Esophagus (tissue), 2 donors: ENCODE measurements around the gene CHRNA4. TPM values are rescaled to one million over a fixed set of nuclear protein-coding genes. Genes with fewer than 3 reads are reported as not detected.

ENCODE experiments used
- H3K27ac ChIP-seq, 2 donors: one replicate each; pipeline ENCODE4 v1.5.1; 2013; ENCODE audit warnings: low read depth in 2 of 2, mild to moderate bottlenecking in 2 of 2, inconsistent platforms in 1 of 2, low read length in 1 of 2, moderate library complexity in 1 of 2
- H3K27me3 ChIP-seq, 2 donors: one replicate each; pipeline ENCODE4 v1.6.1; 2013; ENCODE audit warnings: low read length in 2 of 2, control low read depth in 1 of 2, mild to moderate bottlenecking in 1 of 2; ENCODE audit not compliant: insufficient read depth in 2 of 2, control insufficient read depth in 1 of 2
- H3K36me3 ChIP-seq, 2 donors: one replicate each; pipeline ENCODE4 v1.6.1; 2013; ENCODE audit warnings: low read length in 1 of 2; ENCODE audit not compliant: control insufficient read depth in 2 of 2, insufficient read depth in 2 of 2
- H3K4me1 ChIP-seq, 2 donors: one replicate each; pipeline ENCODE4 v1.6.1; 2013; ENCODE audit warnings: low read length in 1 of 2; ENCODE audit not compliant: control insufficient read depth in 2 of 2, insufficient read depth in 2 of 2
- H3K4me3 ChIP-seq, 2 donors: one replicate each; pipeline ENCODE4 v1.5.1; 2013; ENCODE audit warnings: low read length in 2 of 2, mild to moderate bottlenecking in 2 of 2, low read depth in 1 of 2, moderate library complexity in 1 of 2
- H3K9me3 ChIP-seq, 2 donors: one replicate each; pipeline ENCODE4 v1.6.1; 2013; ENCODE audit warnings: mild to moderate bottlenecking in 2 of 2, low read depth in 1 of 2, low read length in 1 of 2, moderate library complexity in 1 of 2; ENCODE audit not compliant: control insufficient read depth in 2 of 2, insufficient read depth in 1 of 2
- WGBS, 2 donors: extraction: QIAGEN DNeasy Blood & Tissue Kit; methylation state at CpG; one replicate each; pipeline ENCODE4 v1.1.7; 2013; 5-methylcytosine and 5-hydroxymethylcytosine counted together
- polyA plus RNA-seq, 2 donors: library from polyadenylated mRNA; stranded (reverse); fragments of 200-250 nt; gene quantifications; one replicate each; pipeline ENCODE4 v1.2.3, GENCODE V29; 2013
- donor health status: healthy with polysubstance abuse.
- donor health status: Bipolar disorder and iron deficiency.

Gene CHRNA4
- polyA plus RNA-seq, 2 donors, result 0.02 TPM; not detected in 1

DNA sequence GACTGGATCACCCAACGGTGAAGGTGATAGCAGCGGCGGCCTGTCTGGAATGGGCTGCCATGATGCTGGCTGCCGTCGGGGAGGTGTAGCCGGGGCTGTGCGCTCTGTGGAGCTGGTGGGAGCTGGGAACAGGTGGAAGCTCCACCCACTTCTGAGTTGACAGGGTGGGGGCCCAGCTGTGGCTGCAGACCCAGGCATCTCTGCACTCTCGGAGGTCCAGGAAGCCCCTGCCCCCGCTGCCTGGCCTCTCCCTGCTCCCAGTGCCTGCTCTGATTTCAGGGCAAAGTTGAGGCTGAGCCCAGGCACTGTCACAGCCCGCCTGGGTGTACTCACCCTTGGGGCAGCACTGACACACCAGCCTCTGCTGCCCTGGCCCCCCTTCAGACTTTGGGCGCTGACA lies 18.1 kb upstream of the CHRNA4 start:
- Histone ChIP-seq H3K4me1 (no peaks in the 10 kb centered on the region), H3K27ac (no peak overlapping the region), H3K36me3 (no peaks in the 10 kb centered on the region), H3K27me3 (peaks cover 0 to 3% of the 10 kb centered on the region in 2 donors), H3K9me3 (no peaks in the 10 kb centered on the region), H3K4me3 (no peak overlapping the region)
- WGBS, 2 donors, result 76 to 77% methylated on average over 11 of the region's 11 CpGs

DNA sequence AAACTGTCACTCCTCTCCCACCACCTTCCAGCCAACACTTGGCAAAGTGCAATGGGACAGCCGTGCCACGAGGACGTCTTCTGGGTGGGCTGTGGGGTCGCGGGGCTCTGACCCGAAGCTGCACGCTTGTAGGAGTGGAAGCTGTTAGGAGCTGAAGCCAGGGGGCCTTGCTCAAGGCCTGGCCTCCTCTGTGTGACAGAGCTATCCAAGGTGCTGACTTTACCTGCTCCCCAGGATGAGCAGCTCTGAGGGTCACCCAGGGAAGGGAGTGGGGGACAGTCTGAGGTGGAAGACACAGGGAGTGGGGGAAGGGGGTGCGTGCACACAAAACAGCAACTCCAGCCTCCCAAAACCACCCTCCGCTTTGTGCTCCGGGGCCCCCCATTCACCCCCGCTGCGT lies 17.5 kb upstream of the CHRNA4 start:
- Histone ChIP-seq H3K9me3 (no peaks in the 10 kb centered on the region), H3K36me3 (no peaks in the 10 kb centered on the region), H3K4me3 (no peak overlapping the region), H3K4me1 (no peaks in the 10 kb centered on the region), H3K27ac (no peak overlapping the region), H3K27me3 (peaks cover 0 to 3% of the 10 kb centered on the region in 2 donors)
- 52 to 66% methylated on average over 12 of the region's 12 CpGs for WGBS, 2 donors

DNA sequence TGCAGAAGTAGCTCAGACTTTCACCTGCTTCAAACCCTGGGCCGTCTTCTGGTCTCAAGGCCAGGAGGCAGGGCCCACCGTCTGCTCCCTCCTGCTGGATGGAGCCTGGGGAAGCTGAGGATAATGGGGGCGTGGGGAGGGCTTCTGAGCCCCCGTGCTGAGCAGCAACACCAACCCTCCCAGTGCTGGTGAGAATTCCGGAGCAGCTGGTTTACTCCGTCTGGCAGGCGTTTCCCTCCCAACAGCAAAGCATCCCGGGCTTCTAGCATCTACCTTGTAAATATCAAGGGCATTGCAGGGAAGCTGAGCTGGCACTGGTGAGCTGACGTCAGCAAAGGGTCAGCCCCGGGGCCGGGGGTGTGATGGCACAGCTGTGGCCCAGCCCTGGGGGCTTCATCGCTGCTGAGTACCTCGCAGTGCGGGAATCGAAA lies 16.8 kb upstream of the CHRNA4 start:
- Histone ChIP-seq H3K36me3 (no peaks in the 10 kb centered on the region), H3K27me3 (peaks cover 0 to 3% of the 10 kb centered on the region in 2 donors), H3K9me3 (no peaks in the 10 kb centered on the region), H3K27ac (no peak overlapping the region), H3K4me3 (no peak overlapping the region), H3K4me1 (no peaks in the 10 kb centered on the region)
- 30 to 32% methylated on average over 15 of the region's 15 CpGs for WGBS, 2 donors

DNA sequence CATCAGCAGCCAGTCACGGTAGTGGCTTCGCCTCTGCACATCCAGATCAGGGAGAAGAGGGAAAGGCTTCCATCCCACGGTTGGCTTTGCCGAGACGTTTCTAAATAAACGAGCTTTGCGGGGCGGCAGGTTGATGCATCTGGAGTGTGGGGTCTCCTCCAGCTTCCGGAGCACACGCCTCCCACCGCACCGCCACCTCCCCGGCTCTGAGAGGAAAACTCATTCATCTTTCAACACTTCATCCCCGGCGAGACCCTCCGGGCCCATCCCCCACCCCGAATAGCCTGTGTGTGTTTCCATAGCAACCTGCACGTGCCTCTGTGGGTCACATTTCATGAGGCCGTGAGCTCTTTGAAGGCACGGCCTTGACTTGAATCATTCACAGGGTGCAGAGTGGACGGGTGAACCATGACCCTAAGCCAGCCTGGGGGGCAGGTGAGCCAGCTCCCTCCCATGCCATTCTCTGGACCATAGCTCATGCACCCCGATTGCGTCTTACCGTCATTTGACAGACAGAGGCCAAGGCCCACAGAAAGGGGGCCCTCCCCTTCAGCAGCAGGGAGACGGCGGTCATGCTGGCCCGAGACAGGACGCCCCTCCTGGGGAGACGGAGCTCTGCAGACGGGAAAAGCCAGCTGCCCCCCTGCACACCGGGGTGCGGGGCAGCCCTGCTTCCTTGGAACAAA lies 16.2 kb upstream of the CHRNA4 start:
- Histone ChIP-seq H3K4me3 (no peak overlapping the region), H3K4me1 (no peaks in the 10 kb centered on the region), H3K27me3 (peaks cover 0 to 3% of the 10 kb centered on the region in 2 donors), H3K36me3 (no peaks in the 10 kb centered on the region), H3K9me3 (no peaks in the 10 kb centered on the region), H3K27ac (no peak overlapping the region)
- 6 to 9% methylated on average over 32 of the region's 32 CpGs for WGBS, 2 donors

DNA sequence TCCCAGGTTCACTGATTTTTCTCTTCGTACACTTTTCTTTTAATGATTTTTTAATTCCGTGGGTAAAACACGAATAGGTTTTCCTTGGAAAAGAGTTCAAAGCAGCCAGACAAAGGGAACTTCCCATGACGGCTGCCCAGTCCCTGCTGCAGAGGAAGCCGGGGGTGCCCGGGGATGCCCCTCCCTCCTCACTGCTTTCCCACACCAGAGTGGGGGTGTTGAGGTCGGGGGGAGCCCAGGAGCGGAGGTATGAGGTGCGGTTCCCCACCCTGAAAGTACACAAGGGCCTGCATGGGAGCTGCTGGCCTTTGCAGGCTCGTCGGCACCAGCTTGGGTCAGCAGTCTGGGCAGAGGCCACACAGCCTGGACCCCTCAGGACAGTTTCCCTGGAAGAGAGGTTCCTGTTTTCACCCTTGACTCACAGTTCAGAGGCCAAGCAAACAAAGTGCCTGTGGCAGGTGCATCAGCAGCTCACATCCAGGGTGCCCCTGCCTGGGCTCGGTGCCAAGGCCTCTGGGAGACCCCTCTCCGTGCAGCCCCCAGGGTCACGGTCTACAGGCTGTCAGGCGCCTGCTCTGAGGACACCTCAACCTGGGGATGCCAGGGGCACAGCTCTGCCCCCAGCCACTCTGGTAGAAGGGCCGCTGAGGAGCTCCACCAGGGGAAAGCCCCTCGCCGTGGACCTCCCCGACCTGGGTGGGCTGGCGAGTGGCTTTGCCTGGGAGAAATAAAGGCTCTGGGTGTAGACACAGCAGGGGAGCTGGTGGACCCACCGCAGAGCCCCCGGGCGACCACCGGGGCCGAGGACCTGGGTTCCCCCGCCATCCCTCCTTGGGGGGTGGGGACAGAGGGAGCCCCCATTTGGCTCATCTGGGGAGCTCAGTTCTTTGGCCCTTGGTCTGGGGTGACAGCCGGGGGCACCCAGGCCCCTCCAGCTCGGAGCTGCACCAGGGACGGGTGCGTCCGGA lies 15.4 kb upstream of the CHRNA4 start:
- 40 to 42% methylated on average over 31 of the region's 31 CpGs for WGBS, 2 donors

DNA sequence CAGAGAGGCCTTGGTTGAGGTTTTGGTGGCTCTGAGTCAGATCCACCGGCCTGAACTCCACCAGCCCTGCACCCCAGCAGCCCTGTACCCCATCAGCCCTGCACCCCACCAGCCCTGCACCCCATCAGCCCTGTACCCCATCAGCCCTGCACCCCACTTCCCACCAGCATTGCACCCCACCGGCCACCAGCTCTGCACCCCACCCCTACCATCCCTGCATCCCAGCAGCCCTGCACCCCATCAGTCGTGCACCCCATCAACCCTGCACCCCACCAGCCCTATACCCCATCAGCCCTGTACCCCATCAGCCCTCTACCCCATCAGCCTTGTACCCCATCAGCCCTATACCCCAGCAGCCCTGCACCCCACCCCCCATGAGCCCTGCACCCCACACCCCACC lies 14.3 kb upstream of the CHRNA4 start:
- Histone ChIP-seq H3K4me3 (no peak overlapping the region), H3K4me1 (no peaks in the 10 kb centered on the region), H3K9me3 (no peaks in the 10 kb centered on the region), H3K36me3 (no peaks in the 10 kb centered on the region), H3K27ac (no peak overlapping the region), H3K27me3 (peaks cover 0 to 3% of the 10 kb centered on the region in 2 donors)
- 74 to 83% methylated on average over 3 of the region's 3 CpGs for WGBS, 2 donors

More for the DNA sequence above, 15.4 kb upstream of the CHRNA4 start:
- Histone ChIP-seq H3K4me1 (no peaks in the 10 kb centered on the region), H3K36me3 (no peaks in the 10 kb centered on the region), H3K9me3 (no peaks in the 10 kb centered on the region), H3K27me3 (peaks cover 0 to 3% of the 10 kb centered on the region in 2 donors), H3K4me3 (no peak overlapping the region), H3K27ac (no peak overlapping the region)

DNA sequence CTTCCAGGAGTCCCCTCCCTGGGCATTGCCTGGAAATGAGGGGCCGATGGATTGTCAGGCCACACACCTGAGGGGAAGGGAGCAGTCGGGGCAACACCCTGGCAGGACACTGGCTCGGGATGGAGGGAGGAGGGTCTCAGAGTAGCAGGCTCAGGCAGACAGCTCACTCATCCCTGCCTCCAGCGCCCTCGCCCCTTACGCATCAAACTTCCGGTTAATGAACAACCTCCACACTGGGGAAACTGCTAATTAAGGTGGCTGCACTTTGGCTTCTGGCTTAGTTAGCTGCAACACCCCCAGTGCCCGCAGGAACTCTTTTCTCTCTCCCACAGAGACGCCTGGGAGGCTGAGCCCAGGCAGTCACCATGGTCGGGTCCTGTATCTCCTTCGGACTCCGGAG lies 13.4 kb upstream of the CHRNA4 start:
- Histone ChIP-seq H3K27ac (no peak overlapping the region), H3K4me1 (no peaks in the 10 kb centered on the region), H3K4me3 (no peak overlapping the region), H3K27me3 (peaks cover 0 to 3% of the 10 kb centered on the region in 2 donors), H3K36me3 (no peaks in the 10 kb centered on the region), H3K9me3 (no peaks in the 10 kb centered on the region)
- WGBS, 2 donors, result 38 to 53% methylated on average over 12 of the region's 12 CpGs

DNA sequence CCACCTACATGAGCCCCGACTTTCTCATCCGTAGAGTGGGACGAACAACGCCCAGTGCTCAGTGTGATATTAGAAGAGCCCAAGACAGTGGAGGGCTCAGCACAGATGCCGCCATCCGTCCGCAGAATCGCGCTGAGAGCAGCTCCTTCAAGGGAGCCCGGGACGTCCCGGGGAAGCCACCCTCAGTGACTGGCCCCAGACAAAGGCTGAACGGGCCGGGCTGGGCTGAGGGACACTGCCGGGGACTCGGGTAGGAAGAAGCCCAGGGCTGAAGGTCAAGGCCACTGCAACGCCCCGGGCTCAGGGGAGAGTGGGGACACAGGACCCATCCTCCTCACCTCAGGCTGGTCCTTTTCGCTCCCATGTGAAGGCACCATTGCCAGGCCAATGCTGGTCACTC lies 12.8 kb upstream of the CHRNA4 start:
- no peak overlapping the region for H3K4me3 ChIP-seq
- no peaks in the 10 kb centered on the region for H3K36me3 ChIP-seq
- H3K27ac ChIP-seq, result no peak overlapping the region
- WGBS, 2 donors, result 80% methylated on average over 19 of the region's 19 CpGs
- H3K9me3 ChIP-seq, result no peaks in the 10 kb centered on the region
- peaks cover 0 to 3% of the 10 kb centered on the region in 2 donors for H3K27me3 ChIP-seq
- H3K4me1 ChIP-seq, result no peaks in the 10 kb centered on the region

DNA sequence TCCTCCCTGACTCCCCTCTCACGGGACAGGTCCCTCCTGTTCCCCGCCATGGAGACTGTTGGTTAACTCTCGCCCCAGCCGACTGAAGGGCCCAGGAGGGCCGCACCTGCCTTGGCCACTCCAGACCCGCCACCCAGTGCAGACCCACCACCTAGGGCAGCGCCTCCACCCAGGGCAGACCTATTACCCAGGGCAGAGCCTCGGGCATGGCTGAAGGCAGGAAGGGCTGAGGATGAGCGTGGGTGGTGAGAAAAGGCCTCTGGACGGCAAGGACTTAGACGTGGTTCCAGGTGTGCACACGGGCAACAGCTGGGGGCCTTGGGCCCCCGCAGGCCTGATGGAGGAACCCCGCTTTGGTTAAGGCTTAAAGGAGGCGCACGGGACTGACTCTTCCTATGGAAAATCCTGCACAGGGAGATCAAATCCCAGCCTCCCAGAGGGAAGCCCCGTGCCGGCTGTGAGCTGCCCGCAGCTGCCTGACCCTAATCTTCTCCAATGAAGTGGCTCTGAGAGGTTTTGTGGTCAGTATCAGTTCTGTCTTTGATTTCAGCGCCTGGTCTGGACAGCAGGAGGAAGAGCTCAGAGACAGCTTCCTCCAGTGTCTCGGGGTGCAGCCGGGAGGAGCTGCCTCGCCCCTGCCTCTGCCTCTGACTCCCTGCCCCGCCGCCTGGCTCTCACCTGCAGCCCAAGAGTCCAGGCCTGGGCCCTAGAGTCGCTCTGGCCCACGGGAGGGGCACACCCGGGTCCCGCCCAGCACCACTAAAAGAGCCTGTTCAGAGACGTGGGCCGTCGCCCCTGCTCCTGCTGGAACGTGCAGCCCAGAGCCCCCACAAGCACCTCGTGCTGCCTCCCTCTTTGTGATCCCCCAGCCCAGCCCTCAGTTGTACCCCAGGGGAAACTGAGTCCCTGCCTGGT lies 12.1 kb upstream of the CHRNA4 start:
- H3K27me3 ChIP-seq, result peaks cover 0 to 3% of the 10 kb centered on the region in 2 donors

More for the DNA sequence above, 12.1 kb upstream of the CHRNA4 start:
- 59 to 61% methylated on average over 34 of the region's 34 CpGs for WGBS, 2 donors
- no peaks in the 10 kb centered on the region for H3K36me3 ChIP-seq
- no peaks in the 10 kb centered on the region for H3K9me3 ChIP-seq
- H3K27ac ChIP-seq, result no peak overlapping the region
- H3K4me1 ChIP-seq, result no peaks in the 10 kb centered on the region
- H3K4me3 ChIP-seq, result no peak overlapping the region
